Lower lobe of right lung (tissue), 2 donors: ENCODE results near the gene RSPH9. TPM values are rescaled to one million over a fixed set of nuclear protein-coding genes. Genes with fewer than 3 reads are reported as not detected.

Experiments
- ATAC-seq, 2 donors: fragments of 200-7000 bp; cut with Tn5 transposase; one replicate each; pipeline ENCODE4 v1.9.1; 2020 to 2022; ENCODE audit warnings: mild to moderate bottlenecking in 2 of 2, moderate library complexity in 2 of 2
- DNase-seq: peaks from one replicate; pipeline ENCODE4 v3.0.0-alpha.2; 2020
- H3K27ac ChIP-seq: fragments of 200-600 bp; one replicate; pipeline ENCODE4 v1.8.0; 2022
- H3K27me3 ChIP-seq: fragments of 200-600 bp; one replicate; pipeline ENCODE4 v1.8.0; 2022; ENCODE audit warnings: low read depth
- H3K36me3 ChIP-seq: fragments of 200-600 bp; one replicate; pipeline ENCODE4 v1.8.0; 2022; ENCODE audit warnings: mild to moderate bottlenecking
- H3K4me1 ChIP-seq: fragments of 200-600 bp; one replicate; pipeline ENCODE4 v1.8.0; 2022
- H3K4me3 ChIP-seq: fragments of 200-600 bp; one replicate; pipeline ENCODE4 v1.8.0; 2022; ENCODE audit warnings: mild to moderate bottlenecking
- H3K9me3 ChIP-seq: fragments of 200-600 bp; one replicate; pipeline ENCODE4 v1.8.0; 2022
- CTCF ChIP-seq: fragments of 200-600 bp; IDR thresholded peaks from one replicate; pipeline ENCODE4 v1.8.0; 2022; ENCODE audit warnings: antibody characterized with exemption, mild to moderate bottlenecking
- intact Hi-C: fragments of 100-400 bp; cut with DNase I; formaldehyde crosslinking; loops from one replicate; pipeline ENCODE4 v1.11.0; 2022
- total RNA-seq: library from RNA; stranded (reverse); fragmentation: NEBNext Ultra II Directional; extraction: Animal tissue kit (Norgen Biotek cat#: 25700); gene quantifications from one replicate; pipeline ENCODE4 v1.2.1, GENCODE V29; 2021
- donor health status: DM: no; HTN: yes; CAD: no; lungs with severe emphysema.

RSPH9 gene
- total RNA-seq, 1 donor from 2014 or later: 2.6 TPM

DNA sequence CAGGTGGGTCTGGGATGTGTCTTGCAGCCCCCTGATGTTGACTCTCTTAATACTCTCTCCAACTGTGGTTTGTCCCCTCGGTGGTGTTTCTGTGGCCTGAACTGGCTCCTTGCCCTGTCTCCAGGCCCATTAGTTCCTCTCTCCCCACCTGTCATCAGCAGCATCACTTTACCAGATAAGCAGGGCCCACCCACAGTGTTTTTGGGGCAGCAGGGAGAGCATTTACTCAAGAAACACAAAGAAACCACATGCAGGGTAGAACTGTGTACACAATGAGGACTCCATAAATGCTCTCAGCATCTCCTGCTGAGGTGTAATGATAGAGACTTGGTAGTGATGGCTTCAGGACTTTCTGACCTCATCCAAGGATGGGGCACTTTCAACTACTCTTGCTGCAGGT, 62.9 kb downstream of the RSPH9 start:
- intact Hi-C loops: no loop called here
- no peaks in the 10 kb centered on the region for H3K27me3 ChIP-seq
- ATAC-seq: no peak
- no peaks in the 10 kb centered on the region for H3K36me3 ChIP-seq
- H3K9me3 ChIP-seq: no peaks in the 10 kb centered on the region
- H3K4me3 ChIP-seq: no peak overlapping the region
- no peak for TF ChIP-seq CTCF
- peaks cover 52% of the 10 kb centered on the region for H3K4me1 ChIP-seq
- H3K27ac ChIP-seq: no peak overlapping the region
- no peak for DNase-seq

GRCh38 chr6:43708860-43709653, 64.2 kb downstream of the RSPH9 start:
- Histone ChIP-seq H3K36me3 (no peaks in the 10 kb centered on the region), H3K4me1 (peaks cover 39% of the 10 kb centered on the region), H3K9me3 (no peaks in the 10 kb centered on the region), H3K4me3 (no peak overlapping the region), H3K27ac (peak overlapping the region; percentile 32), H3K27me3 (no peaks in the 10 kb centered on the region)
- ATAC-seq (peak; percentile 84 to 87), DNase-seq (no peak)
- intact Hi-C loops: no loop called here
- no peak for TF ChIP-seq CTCF

GRCh38 chr6:43709654-43710303, 64.9 kb downstream of the RSPH9 start:
- H3K27me3 ChIP-seq: no peaks in the 10 kb centered on the region
- no peak overlapping the region for H3K4me3 ChIP-seq
- no peak for TF ChIP-seq CTCF
- H3K27ac ChIP-seq: peak overlapping the region; percentile 32
- H3K9me3 ChIP-seq: no peaks in the 10 kb centered on the region
- peaks cover 42% of the 10 kb centered on the region for H3K4me1 ChIP-seq
- intact Hi-C loops: no loop called here
- no peaks in the 10 kb centered on the region for H3K36me3 ChIP-seq
- DNase-seq: no peak
- no peak for ATAC-seq

DNA sequence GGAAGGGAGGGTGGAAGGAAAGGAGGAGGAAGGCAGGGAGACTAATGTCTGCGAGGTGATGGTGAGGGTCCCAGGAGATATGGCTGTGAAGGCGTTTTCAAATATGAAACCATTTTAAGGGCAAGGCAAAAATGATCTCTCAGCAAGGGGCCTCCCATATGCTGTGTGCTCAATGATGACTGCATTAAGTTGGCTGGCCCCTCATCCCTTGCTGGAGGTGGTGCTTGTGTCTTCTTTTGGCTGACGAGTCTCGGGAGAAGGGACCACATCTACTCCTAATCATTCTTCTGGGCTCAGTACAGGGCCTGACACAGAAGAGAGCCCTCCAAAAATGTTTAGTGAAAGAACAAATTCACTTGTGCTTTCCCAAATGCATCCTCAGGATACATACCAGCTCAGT, 65.7 kb downstream of the RSPH9 start:
- intact Hi-C loops: no loop called here
- no peak for TF ChIP-seq CTCF
- ATAC-seq: no peak
- Histone ChIP-seq H3K9me3 (no peaks in the 10 kb centered on the region), H3K27ac (no peak overlapping the region), H3K4me3 (no peak overlapping the region), H3K36me3 (no peaks in the 10 kb centered on the region), H3K4me1 (peaks cover 46% of the 10 kb centered on the region), H3K27me3 (no peaks in the 10 kb centered on the region)
- no peak for DNase-seq

DNA sequence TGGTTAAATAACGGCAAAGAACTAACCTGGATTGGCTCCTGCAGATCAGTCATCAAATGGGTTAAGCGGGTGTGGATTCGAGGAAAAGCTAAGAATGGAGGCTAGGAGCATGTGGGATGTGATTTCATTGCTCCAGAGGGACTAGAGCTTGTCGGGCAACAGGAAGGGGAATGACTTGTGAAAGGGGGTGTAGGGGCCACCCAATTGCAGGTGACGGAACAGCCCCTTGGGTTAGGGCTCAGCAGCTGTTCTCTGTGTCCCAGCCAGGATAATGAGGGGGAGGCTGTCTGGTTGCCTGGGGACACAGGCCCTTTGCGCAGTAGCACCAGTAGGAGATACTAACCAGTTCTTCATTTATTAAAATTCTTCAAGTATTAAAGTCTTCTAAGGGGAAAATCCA, 67.7 kb downstream of the RSPH9 start:
- intact Hi-C loops: no loop called here
- Histone ChIP-seq H3K27ac (no peak overlapping the region), H3K4me3 (no peak overlapping the region), H3K36me3 (no peaks in the 10 kb centered on the region), H3K27me3 (no peaks in the 10 kb centered on the region), H3K9me3 (no peaks in the 10 kb centered on the region), H3K4me1 (peaks cover 43% of the 10 kb centered on the region)
- no peak for TF ChIP-seq CTCF
- no peak for DNase-seq
- no peak for ATAC-seq
